ENCODE data around the gene ZBTB32. TPM values are rescaled to one million over a fixed set of nuclear protein-coding genes. Genes with fewer than 3 reads are reported as not detected.

Gene ZBTB32
- total and polyA plus RNA-seq, 2 of the 8 experiments (the other 6 are each of a cell fraction or from before 2014, with no cell fraction given): 0.11 to 0.50 TPM

- FAIRE-seq (no peak), DNase-seq (ENCODE audit: low read depth in 1 of 2, low spot score in 2 of 2) (no peak)
- Histone ChIP-seq H4K5ac (ENCODE audit: insufficient read length, low read depth, low read length) (no peak overlapping the region), H3K27me3 (replicated peaks in 1 of 4; ENCODE audit: control insufficient read depth in 3 of 4, extremely low read depth in 1 of 4, insufficient read depth in 3 of 4, low read length in 3 of 4) (no peaks in the 10 kb centered on the region), H2AK5ac (ENCODE audit: low read depth, low read length) (no peak overlapping the region), H3K9ac (replicated peaks in 1 of 4; ENCODE audit: extremely low read depth in 1 of 4, low read depth in 3 of 4, low read length in 3 of 4) (no peak overlapping the region), H2AFZ (ENCODE audit: low read length) (no peak overlapping the region), H3K18ac (ENCODE audit: extremely low read depth, low read length) (no peak overlapping the region), H2BK12ac (ENCODE audit: low read depth, low read length) (no peak overlapping the region), H3K79me2 (ENCODE audit: control insufficient read depth in 1 of 2, insufficient read depth in 2 of 2, low read length in 2 of 2) (no peaks in the 10 kb centered on the region), H3K4me2 (ENCODE audit: insufficient read depth in 1 of 2, low read depth in 2 of 2, low read length in 2 of 2) (no peak overlapping the region), H4K91ac (replicated peaks; ENCODE audit: insufficient read length, low read length) (no peak overlapping the region), H3K14ac (ENCODE audit: insufficient read length) (no peak overlapping the region), H3K23me2 (ENCODE audit: low read depth, low read length) (no peaks in the 10 kb centered on the region), H2BK20ac (ENCODE audit: low read length) (no peak overlapping the region), H3K27ac (ENCODE audit: low read depth, low read length) (no peak overlapping the region), H3K4me1 (replicated peaks in 1 of 4; ENCODE audit: control insufficient read depth in 3 of 4, insufficient read depth in 4 of 4, low read length in 3 of 4) (no peaks in the 10 kb centered on the region), H3K36me3 (ENCODE audit: control insufficient read depth in 2 of 4, insufficient read depth in 4 of 4, low read length in 3 of 4) (peaks cover 20 to 61% (median 55%) of the 10 kb centered on the region in 4 experiments), H2BK15ac (ENCODE audit: low read length) (no peak overlapping the region), H4K20me1 (replicated peaks in 1 of 2; ENCODE audit: control insufficient read depth in 1 of 2, insufficient read depth in 2 of 2, low read length in 2 of 2) (peaks cover 12 to 18% of the 10 kb centered on the region in 2 experiments), H3K56ac (replicated peaks; ENCODE audit: insufficient read length, low read depth, low read length) (no peak overlapping the region), H3K4me3 (ENCODE audit: extremely low read depth in 1 of 4, insufficient read depth in 2 of 4, low read depth in 3 of 4, low read length in 4 of 4) (no peak overlapping the region), H2BK5ac (ENCODE audit: low read depth, low read length) (no peak overlapping the region), H3K79me1 (ENCODE audit: low read depth, low read length) (no peaks in the 10 kb centered on the region), H2BK120ac (replicated peaks; ENCODE audit: low read depth, low read length) (no peak overlapping the region), H3K4ac (replicated peaks; ENCODE audit: insufficient read length, low read depth, low read length) (no peak overlapping the region), H3K23ac (ENCODE audit: insufficient read length) (no peak overlapping the region), H4K8ac (ENCODE audit: extremely low read depth, insufficient read depth, low read length) (no peak overlapping the region; the same call in 1 of the 2 replicates), H3K9me3 (ENCODE audit: insufficient read depth in 2 of 2, low read depth in 1 of 2, low read length in 1 of 2) (no peaks in the 10 kb centered on the region)
- 95% methylated on average over 13 of the region's 25 CpGs; no CpG with 5 or more reads in 1 of the 2 experiments for WGBS, 2 experiments (ENCODE audit: extremely low coverage in 1 of 2, insufficient coverage in 1 of 2, insufficient read length in 1 of 2, insufficient replicate concordance in 2 of 2, low coverage in 1 of 2, low lambda C conversion rate in 2 of 2, missing lambda C conversion rate in 1 of 2)
- POLR2A ChIA-PET (ENCODE audit: partially characterized antibody): interaction anchor here (1.2 to 3.4 kb wide), 3 partner anchors 7 to 13 kb away, joined by 5 to 14 read pairs (median 5); partner anchors contain the start of genes PSENEN and U2AF1L4
- CTCF ChIA-PET (ENCODE audit: partially characterized antibody): interaction anchor here (0.9 kb wide), 1 partner anchor 9 kb away, joined by 3 read pairs; the partner anchor contains the start of gene IGFLR1
- TF ChIP-seq KDM5A (IDR thresholded peaks at IDR 0.05; ENCODE audit: low read length) (no peak), RXRA (IDR thresholded peaks at IDR 0.05; ENCODE audit: insufficient read depth, low read depth, low read length) (no peak)
Measured at GRCh38 chr19:35732540-35733179, 28.3 kb downstream of the ZBTB32 start.
